ENCODE results near the gene PDK1.

DNA sequence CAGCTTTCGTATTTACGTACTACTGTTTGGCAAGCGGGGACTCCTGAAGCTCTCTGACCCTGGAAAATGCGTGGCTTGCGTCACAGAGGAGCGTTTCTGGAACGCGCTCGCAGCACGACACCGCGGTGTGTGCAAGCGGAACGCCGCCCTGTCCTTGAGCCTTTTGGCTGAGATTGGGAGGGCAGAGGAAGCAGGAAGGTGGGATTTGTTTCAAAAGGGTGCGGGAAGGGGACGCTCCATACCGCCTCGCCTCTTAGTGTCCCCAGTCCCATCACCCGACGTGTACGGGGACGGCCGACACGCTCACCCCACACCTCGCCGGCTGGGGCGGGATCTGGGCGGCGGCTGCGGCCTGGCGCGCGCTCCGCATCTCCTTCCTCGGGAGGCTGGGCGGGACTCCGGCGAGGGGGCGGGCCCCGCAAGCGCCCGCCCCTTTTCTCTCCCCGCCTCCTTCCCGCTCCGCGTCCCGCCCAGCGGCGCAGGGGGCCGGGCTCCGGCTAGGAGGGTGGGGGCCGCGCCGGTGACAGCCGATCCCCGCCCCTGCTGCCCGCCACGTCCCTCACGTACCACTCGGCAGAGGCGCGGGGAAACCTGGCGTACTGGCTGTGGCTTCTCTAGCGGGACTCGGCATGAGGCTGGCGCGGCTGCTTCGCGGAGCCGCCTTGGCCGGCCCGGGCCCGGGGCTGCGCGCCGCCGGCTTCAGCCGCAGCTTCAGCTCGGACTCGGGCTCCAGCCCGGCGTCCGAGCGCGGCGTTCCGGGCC lies at the start of gene PDK1:
- TF ChIP-seq POLR2A (IDR thresholded peaks at IDR 0.05) = peak; percentile 68 to 88 (median 79)
- TF ChIP-seq, protein P1, sequence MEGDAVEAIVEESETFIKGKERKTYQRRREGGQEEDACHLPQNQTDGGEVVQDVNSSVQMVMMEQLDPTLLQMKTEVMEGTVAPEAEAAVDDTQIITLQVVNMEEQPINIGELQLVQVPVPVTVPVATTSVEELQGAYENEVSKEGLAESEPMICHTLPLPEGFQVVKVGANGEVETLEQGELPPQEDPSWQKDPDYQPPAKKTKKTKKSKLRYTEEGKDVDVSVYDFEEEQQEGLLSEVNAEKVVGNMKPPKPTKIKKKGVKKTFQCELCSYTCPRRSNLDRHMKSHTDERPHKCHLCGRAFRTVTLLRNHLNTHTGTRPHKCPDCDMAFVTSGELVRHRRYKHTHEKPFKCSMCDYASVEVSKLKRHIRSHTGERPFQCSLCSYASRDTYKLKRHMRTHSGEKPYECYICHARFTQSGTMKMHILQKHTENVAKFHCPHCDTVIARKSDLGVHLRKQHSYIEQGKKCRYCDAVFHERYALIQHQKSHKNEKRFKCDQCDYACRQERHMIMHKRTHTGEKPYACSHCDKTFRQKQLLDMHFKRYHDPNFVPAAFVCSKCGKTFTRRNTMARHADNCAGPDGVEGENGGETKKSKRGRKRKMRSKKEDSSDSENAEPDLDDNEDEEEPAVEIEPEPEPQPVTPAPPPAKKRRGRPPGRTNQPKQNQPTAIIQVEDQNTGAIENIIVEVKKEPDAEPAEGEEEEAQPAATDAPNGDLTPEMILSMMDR (IDR thresholded peaks at IDR 0.05) = no peak
